ENCODE results near the gene PLEKHJ1. TPM values are rescaled to one million over a fixed set of nuclear protein-coding genes. Genes with fewer than 3 reads are reported as not detected.

Gene PLEKHJ1
- total and polyA plus RNA-seq, 7 donors, result 40.7 to 255 (median 57.3) TPM

DNA sequence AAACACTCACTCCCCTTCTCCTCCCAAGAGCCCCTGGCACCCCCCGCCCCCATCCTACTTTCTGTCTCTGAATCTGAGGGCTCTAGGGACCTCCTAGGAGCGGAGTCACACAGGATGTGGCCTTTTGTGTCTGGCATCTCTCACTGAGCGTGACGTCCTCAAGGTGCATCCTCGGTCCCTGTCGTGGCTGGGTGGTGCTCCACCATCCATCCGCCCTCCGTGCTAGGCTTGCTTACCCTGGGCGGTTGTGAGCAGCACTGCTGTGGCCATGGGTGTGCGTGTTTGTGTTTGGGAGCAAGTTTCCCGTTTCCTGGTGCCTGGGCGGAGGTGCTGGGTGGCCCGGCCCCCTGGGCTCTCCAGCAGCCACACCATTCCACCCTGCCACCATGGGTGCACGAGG, 12.2 kb downstream of the PLEKHJ1 start:
- intact Hi-C loops (cut with DNase I), result no loop called here

DNA sequence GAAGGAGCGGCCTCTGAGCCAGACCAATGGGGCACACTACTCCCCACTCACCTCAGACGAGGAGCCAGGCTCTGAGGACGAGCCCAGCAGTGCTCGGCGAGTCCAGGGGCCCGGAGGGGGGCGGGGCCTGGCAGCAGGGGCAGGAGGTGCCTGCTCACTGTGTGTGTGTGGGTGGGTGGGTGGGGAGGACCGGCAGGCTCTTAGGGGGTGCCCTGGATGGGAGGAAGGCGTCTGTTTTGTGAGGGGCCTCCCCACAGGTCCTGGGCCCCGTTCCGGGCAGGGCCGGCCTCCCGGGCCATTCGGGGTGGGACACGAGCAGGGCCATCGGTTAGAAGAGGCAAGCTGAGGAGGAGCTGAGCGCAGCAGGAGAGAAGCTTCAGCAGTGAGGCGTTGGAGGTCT, 12.7 kb downstream of the PLEKHJ1 start:
- DNase-seq, result no peak
- WGBS, 2 donors, result 90% methylated on average over 18 of the region's 18 CpGs
- Histone ChIP-seq H3K4me3 (no peak overlapping the region), H3K27me3 (no peaks in the 10 kb centered on the region), H3K36me3 (peaks cover 12 to 94% (median 40%) of the 10 kb centered on the region in 4 donors), H3K27ac (no peak overlapping the region), H3K9me3 (no peaks in the 10 kb centered on the region), H3K4me1 (peaks cover 0 to 11% (median 0%) of the 10 kb centered on the region in 4 donors)
- intact Hi-C loops (cut with DNase I), result no loop called here
- TF ChIP-seq, protein P1, sequence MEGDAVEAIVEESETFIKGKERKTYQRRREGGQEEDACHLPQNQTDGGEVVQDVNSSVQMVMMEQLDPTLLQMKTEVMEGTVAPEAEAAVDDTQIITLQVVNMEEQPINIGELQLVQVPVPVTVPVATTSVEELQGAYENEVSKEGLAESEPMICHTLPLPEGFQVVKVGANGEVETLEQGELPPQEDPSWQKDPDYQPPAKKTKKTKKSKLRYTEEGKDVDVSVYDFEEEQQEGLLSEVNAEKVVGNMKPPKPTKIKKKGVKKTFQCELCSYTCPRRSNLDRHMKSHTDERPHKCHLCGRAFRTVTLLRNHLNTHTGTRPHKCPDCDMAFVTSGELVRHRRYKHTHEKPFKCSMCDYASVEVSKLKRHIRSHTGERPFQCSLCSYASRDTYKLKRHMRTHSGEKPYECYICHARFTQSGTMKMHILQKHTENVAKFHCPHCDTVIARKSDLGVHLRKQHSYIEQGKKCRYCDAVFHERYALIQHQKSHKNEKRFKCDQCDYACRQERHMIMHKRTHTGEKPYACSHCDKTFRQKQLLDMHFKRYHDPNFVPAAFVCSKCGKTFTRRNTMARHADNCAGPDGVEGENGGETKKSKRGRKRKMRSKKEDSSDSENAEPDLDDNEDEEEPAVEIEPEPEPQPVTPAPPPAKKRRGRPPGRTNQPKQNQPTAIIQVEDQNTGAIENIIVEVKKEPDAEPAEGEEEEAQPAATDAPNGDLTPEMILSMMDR (IDR thresholded peaks at IDR 0.05), result no peak
- TF ChIP-seq POLR2A (IDR thresholded peaks at IDR 0.05), result no peak
- TF ChIP-seq EP300 (IDR thresholded peaks at IDR 0.05), result no peak
- TF ChIP-seq POLR2AphosphoS5 (IDR thresholded peaks at IDR 0.05), result no peak

More for the DNA sequence above, 12.2 kb downstream of the PLEKHJ1 start:
- Histone ChIP-seq H3K36me3 (peaks cover 12 to 94% (median 43%) of the 10 kb centered on the region in 4 donors), H3K9me3 (no peaks in the 10 kb centered on the region), H3K27me3 (no peaks in the 10 kb centered on the region), H3K4me3 (no peak overlapping the region), H3K4me1 (peaks cover 0 to 11% (median 0%) of the 10 kb centered on the region in 4 donors), H3K27ac (no peak overlapping the region)
- TF ChIP-seq POLR2AphosphoS5 (IDR thresholded peaks at IDR 0.05) (no peak), POLR2A (IDR thresholded peaks at IDR 0.05) (no peak), EP300 (IDR thresholded peaks at IDR 0.05) (no peak)
- TF ChIP-seq, protein P1 (IDR thresholded peaks at IDR 0.05), result no peak
- DNase-seq, result no peak
- WGBS, 2 donors, result 75 to 90% methylated on average over 14 of the region's 14 CpGs

DNA sequence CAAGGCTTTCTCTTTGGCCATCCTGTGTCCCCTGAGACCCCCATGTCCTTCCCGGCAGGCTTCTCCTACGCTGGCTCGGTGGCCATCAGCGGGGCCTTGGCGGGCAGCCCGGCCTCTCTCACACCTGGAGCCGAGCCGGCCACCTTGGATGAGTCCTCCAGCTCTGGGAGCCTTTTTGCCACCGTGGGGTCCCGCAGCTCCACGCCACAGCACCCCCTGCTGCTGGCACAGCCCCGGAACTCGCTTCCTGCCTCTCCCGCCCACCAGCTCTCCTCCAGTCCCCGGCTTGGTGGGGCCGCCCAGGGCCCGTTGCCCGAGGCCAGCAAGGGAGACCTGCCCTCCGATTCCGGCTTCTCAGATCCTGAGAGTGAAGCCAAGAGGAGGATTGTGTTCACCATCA, 14.2 kb downstream of the PLEKHJ1 start:
- intact Hi-C loops (cut with DNase I), result no loop called here
- DNase-seq, result no peak
- WGBS, 2 donors, result 91 to 94% methylated on average over 20 of the region's 20 CpGs
- TF ChIP-seq POLR2AphosphoS5 (IDR thresholded peaks at IDR 0.05) (no peak), EP300 (IDR thresholded peaks at IDR 0.05) (no peak), POLR2A (IDR thresholded peaks at IDR 0.05) (no peak)
- TF ChIP-seq, protein P1 (IDR thresholded peaks at IDR 0.05), result peak in 2 of 4 experiments; percentile 19 to 24
- Histone ChIP-seq H3K9me3 (no peaks in the 10 kb centered on the region), H3K27ac (peak overlapping the region in 1 of 4 donors; percentile 33), H3K36me3 (peaks cover 19 to 94% (median 48%) of the 10 kb centered on the region in 4 donors), H3K4me1 (peaks cover 0 to 11% (median 0%) of the 10 kb centered on the region in 4 donors), H3K27me3 (no peaks in the 10 kb centered on the region), H3K4me3 (no peak overlapping the region)

DNA sequence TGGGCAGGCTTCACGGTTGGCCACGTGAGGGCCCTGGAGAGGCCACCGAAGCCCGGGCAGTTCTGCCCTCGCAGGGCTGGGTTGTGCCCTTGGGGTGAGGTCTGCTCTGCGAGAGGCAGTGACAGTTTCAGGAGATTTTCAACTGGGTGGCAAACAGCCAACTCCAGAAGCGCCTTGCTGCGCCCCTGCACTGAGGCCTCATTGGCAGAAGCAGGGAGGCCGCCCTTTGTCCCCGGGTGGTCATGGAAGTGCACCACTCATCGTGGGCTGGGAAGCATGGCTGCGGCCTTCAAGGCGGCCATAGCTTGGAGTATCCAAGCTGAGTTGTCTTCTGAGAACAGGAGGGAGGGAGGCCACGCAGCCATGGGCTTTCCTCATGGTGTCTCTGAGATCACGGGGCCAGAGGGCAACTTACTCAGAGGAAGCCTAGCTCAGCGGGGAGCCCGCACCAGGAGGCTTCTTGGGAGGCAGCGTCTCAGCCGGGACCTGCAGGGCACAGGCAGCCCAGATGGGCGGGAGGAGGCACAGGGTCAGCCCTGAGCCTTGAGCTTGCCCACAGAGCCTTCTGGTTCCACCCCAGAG, 14.8 kb downstream of the PLEKHJ1 start:
- Histone ChIP-seq H3K4me1 (peaks cover 0 to 11% (median 0%) of the 10 kb centered on the region in 4 donors), H3K27ac (peak overlapping the region in 1 of 4 donors; percentile 33), H3K36me3 (peaks cover 22 to 94% (median 48%) of the 10 kb centered on the region in 4 donors), H3K27me3 (no peaks in the 10 kb centered on the region), H3K4me3 (no peak overlapping the region), H3K9me3 (no peaks in the 10 kb centered on the region)
- no peak for DNase-seq
- intact Hi-C loops (cut with DNase I), result no loop called here
- WGBS, 2 donors, result 92 to 94% methylated on average over 20 of the region's 20 CpGs
- TF ChIP-seq POLR2A (IDR thresholded peaks at IDR 0.05), result no peak
- TF ChIP-seq, protein P1 (IDR thresholded peaks at IDR 0.05), result no peak
- no peak for TF ChIP-seq POLR2AphosphoS5 (IDR thresholded peaks at IDR 0.05)
- no peak for TF ChIP-seq EP300 (IDR thresholded peaks at IDR 0.05)

All from sigmoid colon (tissue), 7 donors.